MM.1S (cell line): Measurements from ENCODE around the gene POU2AF2.

Experiments used
- EZH2 ChIP-seq: fragments of 300-600 bp; sonication (generic); optimal IDR thresholded peaks from 2 replicates; pipeline ENCODE3; 2017; ENCODE audit warnings: low read depth, mild to moderate bottlenecking, antibody characterized with exemption, low read length, mixed read lengths
- EZH2phosphoT487 ChIP-seq: fragments of 300-600 bp; sonication (generic); IDR thresholded peaks from 2 replicates; pipeline ENCODE4 v1.6.1; 2018; ENCODE audit warnings: antibody characterized with exemption, low read length
- TF ChIP-seq, protein P1 (sequence below): fragments of 300-600 bp; sonication (generic); IDR thresholded peaks from 2 replicates; pipeline ENCODE4 v1.5.1; 2016; ENCODE audit warnings: antibody characterized with exemption, low read length, mixed read lengths

DNA sequence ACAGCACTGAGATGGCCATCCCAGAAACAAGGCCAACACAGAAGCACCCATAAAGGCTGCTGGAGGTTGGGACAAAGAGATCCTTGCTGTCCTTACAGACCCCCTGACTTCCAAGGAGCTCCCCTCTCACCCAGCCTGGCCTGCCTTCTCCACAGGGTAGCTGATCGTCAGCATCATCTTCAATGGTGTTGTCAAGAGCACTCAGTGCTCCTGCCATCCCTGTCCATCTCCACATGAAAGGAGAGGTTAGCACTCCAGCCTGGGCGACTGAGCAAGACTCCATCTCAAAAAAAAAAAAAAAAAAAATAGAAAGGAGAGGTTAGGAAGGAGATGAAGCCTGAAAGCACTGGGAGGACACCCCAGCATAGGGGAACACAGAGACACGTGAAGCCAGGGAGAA, 50.7 kb downstream of the POU2AF2 start:
- TF ChIP-seq, protein P1, sequence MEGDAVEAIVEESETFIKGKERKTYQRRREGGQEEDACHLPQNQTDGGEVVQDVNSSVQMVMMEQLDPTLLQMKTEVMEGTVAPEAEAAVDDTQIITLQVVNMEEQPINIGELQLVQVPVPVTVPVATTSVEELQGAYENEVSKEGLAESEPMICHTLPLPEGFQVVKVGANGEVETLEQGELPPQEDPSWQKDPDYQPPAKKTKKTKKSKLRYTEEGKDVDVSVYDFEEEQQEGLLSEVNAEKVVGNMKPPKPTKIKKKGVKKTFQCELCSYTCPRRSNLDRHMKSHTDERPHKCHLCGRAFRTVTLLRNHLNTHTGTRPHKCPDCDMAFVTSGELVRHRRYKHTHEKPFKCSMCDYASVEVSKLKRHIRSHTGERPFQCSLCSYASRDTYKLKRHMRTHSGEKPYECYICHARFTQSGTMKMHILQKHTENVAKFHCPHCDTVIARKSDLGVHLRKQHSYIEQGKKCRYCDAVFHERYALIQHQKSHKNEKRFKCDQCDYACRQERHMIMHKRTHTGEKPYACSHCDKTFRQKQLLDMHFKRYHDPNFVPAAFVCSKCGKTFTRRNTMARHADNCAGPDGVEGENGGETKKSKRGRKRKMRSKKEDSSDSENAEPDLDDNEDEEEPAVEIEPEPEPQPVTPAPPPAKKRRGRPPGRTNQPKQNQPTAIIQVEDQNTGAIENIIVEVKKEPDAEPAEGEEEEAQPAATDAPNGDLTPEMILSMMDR, result no peak
- TF ChIP-seq EZH2 (no peak), EZH2phosphoT487 (no peak)
